Activated T-helper 1 cell treated with anti-CD3 and anti-CD28 coated beads, Interleukin-2, amount 50 U/mL, for 16 hours (primary cell): Measurements from ENCODE around the gene DNAJC16.
"Not testable (repeated sequence)": the region's sequence is repeated elsewhere in the genome, so short reads cannot be mapped to it uniquely, and the experiment has no call there.

Experiments
- DNase-seq, 2 donors: peaks; one replicate each; pipeline ENCODE4 v3.0.0-alpha.2; 2020; ENCODE audit warnings: low read depth in 1 of 2, low spot score in 1 of 2

Gene DNAJC16

GRCh38 chr1:15506831-15507230 is 19.8 kb upstream of the DNAJC16 start:
- no peak for DNase-seq

- no peak for DNase-seq
Observed at GRCh38 chr1:15507278-15507677, 19.4 kb upstream of the DNAJC16 start.

GRCh38 chr1:15508700-15509487 is 17.8 kb upstream of the DNAJC16 start:
- no peak for DNase-seq

DNA sequence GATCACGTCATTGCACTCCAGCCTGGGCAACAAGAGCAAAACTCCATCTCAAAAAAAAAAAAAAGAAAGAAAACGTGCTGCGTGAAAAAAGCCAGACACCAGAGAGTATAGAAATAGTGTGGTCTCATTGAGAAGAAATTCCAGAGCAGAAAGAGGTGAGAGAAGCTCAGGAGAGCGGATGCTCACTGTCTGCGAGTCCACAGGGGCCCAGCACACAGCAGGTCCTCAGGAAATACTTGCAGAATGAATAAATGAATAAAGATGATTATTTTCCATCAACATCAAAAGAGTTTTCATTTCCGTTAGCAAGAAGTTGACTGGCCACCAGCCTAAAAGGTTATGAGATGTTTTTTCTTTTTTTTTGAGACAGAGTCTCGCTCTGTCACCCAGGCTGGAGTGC is 17.1 kb upstream of the DNAJC16 start:
- no peak for DNase-seq

GRCh38 chr1:15510611-15511405 is 15.8 kb upstream of the DNAJC16 start:
- DNase-seq: no peak

- no peak for DNase-seq
Observed at GRCh38 chr1:15513192-15513591, 13.5 kb upstream of the DNAJC16 start.

- DNase-seq: no peak
Observed at GRCh38 chr1:15513919-15514318, 12.7 kb upstream of the DNAJC16 start.

- DNase-seq: not testable (repeated sequence)
Observed at GRCh38 chr1:15514557-15514956, 12.1 kb upstream of the DNAJC16 start.

- DNase-seq: no peak
Observed at GRCh38 chr1:15515022-15515663, 11.5 kb upstream of the DNAJC16 start.

GRCh38 chr1:15519625-15520024 is 7.0 kb upstream of the DNAJC16 start:
- DNase-seq: no peak

GRCh38 chr1:15521206-15521906 is 5.3 kb upstream of the DNAJC16 start:
- not testable (repeated sequence) for DNase-seq

DNA sequence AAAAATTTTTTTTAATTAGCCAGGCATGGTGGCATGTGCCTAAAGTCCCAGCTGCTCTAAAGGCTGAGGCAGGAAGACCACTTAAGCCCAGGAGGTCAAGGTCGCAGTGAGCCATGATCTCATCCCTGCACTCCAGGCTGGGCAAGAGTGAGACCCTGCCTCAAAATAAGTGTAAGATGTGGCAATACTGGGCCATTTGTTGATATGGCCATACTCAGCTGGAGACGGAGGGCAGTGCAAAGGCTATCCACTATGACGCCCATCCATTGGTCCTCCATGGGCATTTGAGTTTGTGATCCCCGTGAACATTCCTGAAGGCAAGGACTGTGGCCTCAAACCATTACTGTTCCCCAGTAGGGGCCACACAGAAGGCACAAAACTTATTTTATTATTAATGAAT is 4.1 kb upstream of the DNAJC16 start:
- DNase-seq: no peak

GRCh38 chr1:15523104-15524020 is 3.3 kb upstream of the DNAJC16 start:
- no peak for DNase-seq

DNA sequence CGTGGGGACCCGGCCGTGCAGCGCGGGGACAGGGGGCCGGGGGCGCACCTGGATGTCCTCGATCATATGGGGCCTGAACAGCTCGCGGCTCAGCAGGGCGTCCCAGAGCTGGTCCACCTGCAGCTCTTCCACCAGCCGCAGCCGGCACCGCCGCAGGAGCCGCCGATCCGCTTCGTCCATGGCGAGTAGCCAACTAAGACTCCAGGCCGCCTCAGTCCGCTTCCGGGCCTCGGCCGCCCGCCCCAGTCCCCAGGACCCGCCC is 2.7 kb upstream of the DNAJC16 start, which contains the start of gene CASP9:
Gene CASP9, minus strand, starts transcription at position 195 of the 262 bp plus-strand sequence. Its CDS starts 15 bp downstream, at position 180.
- no peak for DNase-seq

- DNase-seq: peak; percentile 99 to 100
Observed at GRCh38 chr1:15524283-15525049, 2.2 kb upstream of the DNAJC16 start.

GRCh38 chr1:15525050-15526020 is 1.3 kb upstream of the DNAJC16 start:
- DNase-seq: no peak

- no peak for DNase-seq
Observed at GRCh38 chr1:15526021-15526489, 593 bp upstream of the DNAJC16 start.

GRCh38 chr1:15531003-15531402 is 4.4 kb downstream of the DNAJC16 start:
- DNase-seq: no peak
